HAP-1 (cell line): ENCODE measurements around the gene BBS9.

ENCODE experiments used
- DNase-seq, 2 experiments: peaks; one replicate each; pipeline ENCODE4 v3.0.0-alpha.2; 2016 to 2020; ENCODE audit warnings: low spot score in 2 of 2
- H3K27me3 ChIP-seq: fragments of 250-450 bp; sonication (Bioruptor Pico); 2 replicates; pipeline ENCODE4 v1.5.1; 2020; ENCODE audit warnings: low read depth, mild to moderate bottlenecking, moderate library complexity
- H3K36me3 ChIP-seq: fragments of 250-450 bp; sonication (Bioruptor Pico); replicated peaks from 2 replicates; pipeline ENCODE4 v1.5.1; 2020; ENCODE audit warnings: mild to moderate bottlenecking
- H3K4me1 ChIP-seq: fragments of 250-450 bp; sonication (Bioruptor Pico); 2 replicates; pipeline ENCODE4 v1.5.1; 2020; ENCODE audit warnings: mild to moderate bottlenecking
- H3K4me3 ChIP-seq: fragments of 250-450 bp; sonication (Bioruptor Pico); 2 replicates; pipeline ENCODE4 v1.5.1; 2020; ENCODE audit warnings: mild to moderate bottlenecking, moderate library complexity
- H3K9me3 ChIP-seq: fragments of 250-450 bp; sonication (Bioruptor Pico); 2 replicates; pipeline ENCODE4 v1.5.1; 2020; ENCODE audit warnings: mild to moderate bottlenecking, moderate library complexity
- in situ Hi-C: fragments of 300-500 bp; cut with MboI; formaldehyde crosslinking; loops from 3 replicates; pipeline ENCODE4 v1.14.3; 2020; ENCODE audit warnings: low sequenced_read_pairs, inconsistent platforms, mixed read lengths

The BBS9 gene

GRCh38 chr7:33640741-33641140, 511.4 kb downstream of the BBS9 start:
- in situ Hi-C loops: no loop called here
- Histone ChIP-seq H3K36me3 (no peaks in the 10 kb centered on the region), H3K4me3 (no peak overlapping the region), H3K9me3 (no peaks in the 10 kb centered on the region), H3K27me3 (peaks cover 5% of the 10 kb centered on the region), H3K4me1 (no peaks in the 10 kb centered on the region)
- DNase-seq: no peak

GRCh38 chr7:33642312-33642711, 512.9 kb downstream of the BBS9 start:
- Histone ChIP-seq H3K27me3 (peaks cover 5% of the 10 kb centered on the region), H3K4me3 (no peak overlapping the region), H3K4me1 (peaks cover 9% of the 10 kb centered on the region), H3K36me3 (no peaks in the 10 kb centered on the region), H3K9me3 (no peaks in the 10 kb centered on the region; the same call in 1 of the 2 replicates)
- in situ Hi-C loops: no loop called here
- no peak for DNase-seq

- Histone ChIP-seq H3K27me3 (peaks cover 5% of the 10 kb centered on the region), H3K4me1 (peaks cover 9% of the 10 kb centered on the region), H3K9me3 (no peaks in the 10 kb centered on the region; the same call in 1 of the 2 replicates), H3K36me3 (no peaks in the 10 kb centered on the region), H3K4me3 (no peak overlapping the region)
- in situ Hi-C loops: no loop called here
- DNase-seq: no peak
Observed at GRCh38 chr7:33643530-33643929, 514.2 kb downstream of the BBS9 start.

GRCh38 chr7:33644489-33644888, 515.1 kb downstream of the BBS9 start:
- Histone ChIP-seq H3K4me1 (peaks cover 9% of the 10 kb centered on the region), H3K27me3 (peaks cover 5% of the 10 kb centered on the region), H3K9me3 (no peaks in the 10 kb centered on the region; the same call in 1 of the 2 replicates), H3K36me3 (no peaks in the 10 kb centered on the region), H3K4me3 (no peak overlapping the region)
- in situ Hi-C loops: no loop called here
- no peak for DNase-seq

- in situ Hi-C loops: no loop called here
- peaks cover 9% of the 10 kb centered on the region for H3K4me1 ChIP-seq
- DNase-seq: no peak
- H3K36me3 ChIP-seq: no peaks in the 10 kb centered on the region
- H3K4me3 ChIP-seq: no peak overlapping the region
- peaks cover 5% of the 10 kb centered on the region for H3K27me3 ChIP-seq
- H3K9me3 ChIP-seq: no peaks in the 10 kb centered on the region; the same call in 1 of the 2 replicates
Observed at GRCh38 chr7:33645104-33645503, 515.7 kb downstream of the BBS9 start.

- H3K9me3 ChIP-seq: no peaks in the 10 kb centered on the region; the same call in 1 of the 2 replicates
- peak in 1 of 2 experiments; percentile 19 for DNase-seq
- H3K36me3 ChIP-seq: no peaks in the 10 kb centered on the region
- H3K4me3 ChIP-seq: no peak overlapping the region
- H3K27me3 ChIP-seq: peaks cover 5% of the 10 kb centered on the region
- peaks cover 9% of the 10 kb centered on the region for H3K4me1 ChIP-seq
- in situ Hi-C loops: no loop called here
Observed at GRCh38 chr7:33646166-33646565, 516.8 kb downstream of the BBS9 start.

GRCh38 chr7:33646891-33647391, 517.6 kb downstream of the BBS9 start:
- Histone ChIP-seq H3K9me3 (no peaks in the 10 kb centered on the region; the same call in 1 of the 2 replicates), H3K4me1 (peaks cover 9% of the 10 kb centered on the region), H3K27me3 (peaks cover 3% of the 10 kb centered on the region; the same call in 1 of the 2 replicates), H3K4me3 (no peak overlapping the region), H3K36me3 (no peaks in the 10 kb centered on the region)
- peak in 1 of 2 experiments; percentile 39 for DNase-seq
- in situ Hi-C loops: no loop called here

DNA sequence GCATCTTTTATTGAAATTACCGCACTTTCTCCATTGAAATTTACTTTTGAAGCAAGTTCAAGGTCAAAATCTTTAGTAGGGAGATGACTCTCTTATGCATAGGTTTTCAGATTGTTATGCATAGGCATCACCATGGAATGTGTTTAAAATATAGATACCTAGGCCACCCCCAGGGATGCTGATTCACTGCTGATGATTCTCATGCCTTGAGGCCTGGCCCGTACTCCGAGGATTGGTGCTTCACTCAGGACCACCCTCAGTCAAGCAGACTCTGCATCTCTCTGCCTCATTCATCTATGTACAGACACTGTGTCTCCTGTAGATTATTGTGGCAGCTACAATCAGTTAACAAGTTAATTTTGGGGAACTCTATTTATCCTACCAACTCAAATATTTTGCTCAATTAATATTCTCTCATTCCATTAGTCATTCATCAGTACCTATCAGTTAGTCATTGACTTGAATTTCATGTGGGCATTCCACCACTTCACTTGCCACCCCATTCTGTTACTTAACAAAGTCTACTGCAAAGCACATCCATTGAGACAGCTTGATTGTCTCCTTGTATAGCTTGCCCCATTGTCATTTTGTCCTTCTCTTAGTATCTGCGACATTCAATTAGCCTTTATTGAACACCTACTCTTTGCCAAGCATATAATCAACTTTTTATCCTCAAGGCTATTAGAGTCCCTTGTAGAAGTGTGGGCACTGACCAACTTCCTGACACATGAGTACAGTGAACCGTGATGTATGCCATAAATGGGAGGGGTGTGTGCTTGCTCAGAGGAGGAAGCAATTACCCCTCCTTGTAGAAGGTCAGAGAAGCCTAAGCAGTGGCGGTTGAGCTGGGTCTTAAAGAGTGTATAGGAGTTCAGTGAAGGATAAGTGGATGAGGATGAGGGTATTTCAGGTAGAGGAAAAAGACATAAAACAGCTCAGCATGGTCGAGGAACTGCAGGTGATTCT, 520.4 kb downstream of the BBS9 start:
- in situ Hi-C loops: no loop called here
- no peak for DNase-seq
- no peaks in the 10 kb centered on the region; the same call in 1 of the 2 replicates for H3K9me3 ChIP-seq
- H3K4me1 ChIP-seq: peaks cover 9% of the 10 kb centered on the region
- H3K27me3 ChIP-seq: no peaks in the 10 kb centered on the region
- H3K4me3 ChIP-seq: no peak overlapping the region
- H3K36me3 ChIP-seq: no peaks in the 10 kb centered on the region

GRCh38 chr7:33650828-33651227, 521.5 kb downstream of the BBS9 start:
- no peak for DNase-seq
- Histone ChIP-seq H3K36me3 (no peaks in the 10 kb centered on the region), H3K9me3 (no peaks in the 10 kb centered on the region; the same call in 1 of the 2 replicates), H3K27me3 (no peaks in the 10 kb centered on the region), H3K4me3 (no peak overlapping the region), H3K4me1 (peaks cover 9% of the 10 kb centered on the region)
- in situ Hi-C loops: no loop called here

GRCh38 chr7:33651998-33652515, 522.7 kb downstream of the BBS9 start:
- no peak for DNase-seq
- Histone ChIP-seq H3K4me3 (no peak overlapping the region), H3K9me3 (no peaks in the 10 kb centered on the region), H3K27me3 (no peaks in the 10 kb centered on the region), H3K36me3 (no peaks in the 10 kb centered on the region), H3K4me1 (peaks cover 2% of the 10 kb centered on the region; the same call in 1 of the 2 replicates)
- in situ Hi-C loops: no loop called here

GRCh38 chr7:33654676-33655075, 525.3 kb downstream of the BBS9 start:
- Histone ChIP-seq H3K36me3 (no peaks in the 10 kb centered on the region), H3K27me3 (no peaks in the 10 kb centered on the region), H3K9me3 (no peaks in the 10 kb centered on the region), H3K4me1 (no peaks in the 10 kb centered on the region), H3K4me3 (no peak overlapping the region)
- DNase-seq: no peak
- in situ Hi-C loops: no loop called here
